HG02852 (cell line): ENCODE measurements around the gene VWF.
"Not testable (repeated sequence)": the region's sequence is repeated elsewhere in the genome, so short reads cannot be mapped to it uniquely, and the experiment has no call there.

ENCODE experiments used
- ATAC-seq: cut with Tn5 transposase; IDR thresholded peaks from one replicate; pipeline ENCODE4 v1.9.1; 2021; ENCODE audit warnings: mild to moderate bottlenecking, moderate library complexity; ENCODE audit not compliant: unreplicated experiment

VWF gene

GRCh38 chr12:6106218-6106617, 18.3 kb downstream of the VWF start:
- no peak for ATAC-seq

- no peak for ATAC-seq
Measured at GRCh38 chr12:6104842-6105241, 19.6 kb downstream of the VWF start.

DNA sequence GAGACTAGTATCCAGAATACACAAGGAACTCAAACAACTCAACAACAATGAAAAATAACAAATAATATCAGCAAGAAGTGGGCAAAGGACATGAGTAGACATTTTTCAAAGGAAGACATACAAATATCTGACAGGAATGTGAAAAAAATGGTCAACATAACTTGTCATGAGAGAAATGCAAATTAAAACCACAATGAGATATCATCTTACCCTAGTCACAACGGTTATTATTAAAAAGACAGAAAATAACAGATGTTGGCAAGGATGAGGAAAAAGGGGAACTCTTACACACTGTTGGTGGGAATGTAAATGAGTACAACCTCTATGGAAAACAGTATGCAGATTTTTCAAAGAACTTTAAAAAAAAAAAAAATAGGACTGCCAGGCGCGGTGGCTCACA, 20.4 kb downstream of the VWF start:
- ATAC-seq, result no peak

DNA sequence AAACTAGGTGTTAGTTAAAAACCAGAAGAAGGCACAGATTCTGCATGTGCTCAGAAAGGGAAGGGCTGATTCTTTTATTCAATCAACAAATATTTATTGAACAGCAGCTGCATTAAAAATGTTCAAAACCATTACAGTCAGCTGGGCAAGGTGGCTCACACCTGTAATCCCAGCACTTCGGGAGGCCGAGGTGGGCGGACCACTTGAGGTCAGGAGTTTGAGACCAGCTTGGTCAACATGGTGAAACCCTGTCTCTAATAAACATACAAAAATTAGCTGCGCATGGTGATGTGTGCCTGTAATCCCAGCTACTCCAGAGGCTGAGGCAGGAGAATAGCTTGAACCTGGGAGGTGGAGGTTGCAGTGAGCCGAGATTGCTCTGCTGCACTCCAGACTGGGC, 22.4 kb downstream of the VWF start:
- ATAC-seq, result not testable (repeated sequence)

GRCh38 chr12:6099316-6099715, 25.2 kb downstream of the VWF start:
- ATAC-seq, result no peak

- no peak for ATAC-seq
Measured at GRCh38 chr12:6097411-6097810, 27.1 kb downstream of the VWF start.

DNA sequence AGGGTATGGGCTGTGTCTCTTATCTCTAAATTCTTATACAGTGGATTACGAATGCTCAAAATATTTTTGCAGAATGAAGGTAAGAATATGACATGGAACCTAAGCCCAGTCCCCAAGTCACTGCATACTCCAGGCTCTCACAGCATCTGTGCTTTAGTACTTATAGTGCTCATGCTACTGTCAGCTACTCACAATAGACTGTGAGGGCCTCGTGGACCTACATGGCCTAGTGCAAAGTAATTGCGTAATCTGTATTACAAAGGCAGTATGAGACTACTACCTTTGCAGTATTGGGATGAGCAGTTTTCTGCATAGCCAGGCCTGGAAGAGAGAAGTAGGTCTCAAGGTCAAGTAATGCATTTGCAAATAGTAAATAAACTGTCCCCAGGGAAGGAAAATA, 27.9 kb downstream of the VWF start:
- no peak for ATAC-seq

- ATAC-seq, result no peak
Measured at GRCh38 chr12:6095269-6095668, 29.2 kb downstream of the VWF start.

- no peak for ATAC-seq
Measured at GRCh38 chr12:6093764-6094163, 30.7 kb downstream of the VWF start.

DNA sequence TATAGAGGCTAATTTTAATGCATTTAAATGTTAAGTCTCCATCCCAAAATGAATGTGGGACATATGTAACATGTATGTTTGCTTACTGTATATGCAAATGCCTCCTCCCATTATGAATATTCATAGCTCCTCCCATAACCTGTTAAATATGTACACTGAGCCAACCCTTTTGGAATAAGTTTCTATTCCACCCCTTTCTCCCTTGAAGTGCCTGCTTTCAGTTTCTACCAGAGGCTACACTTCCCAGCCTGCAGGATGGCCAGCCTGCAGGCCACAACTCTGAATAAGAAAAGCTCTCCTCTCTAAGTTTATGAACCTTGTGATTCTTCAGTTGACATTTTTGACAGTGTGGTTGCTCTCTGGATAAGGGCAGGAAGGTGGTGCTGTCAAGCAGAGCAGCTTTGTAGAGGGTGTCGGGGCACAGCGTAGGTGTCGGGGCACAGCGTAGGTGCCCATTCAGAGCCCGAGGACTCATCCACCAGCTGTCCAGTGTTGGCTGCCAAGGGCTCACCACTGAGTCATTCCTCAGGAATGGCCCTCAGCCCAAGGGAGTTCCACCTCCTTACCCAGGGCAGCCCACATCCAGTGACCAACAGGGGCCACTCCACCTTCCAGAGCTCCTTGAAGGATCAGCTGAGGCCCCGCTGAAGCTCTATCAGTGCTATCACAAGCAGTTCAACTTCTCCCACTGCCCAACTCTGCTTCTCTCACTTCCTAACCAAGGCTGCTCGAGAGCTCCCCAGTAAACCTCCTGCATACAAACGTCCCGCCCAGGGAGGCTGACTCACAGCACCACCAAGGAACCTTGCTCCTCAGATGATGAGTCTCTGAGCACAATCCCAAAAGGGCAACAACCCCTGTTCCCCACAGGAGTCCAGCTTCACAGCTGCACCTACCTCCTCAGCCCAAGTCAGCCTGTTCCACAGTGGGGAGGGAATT, 31.4 kb downstream of the VWF start:
- no peak for ATAC-seq

DNA sequence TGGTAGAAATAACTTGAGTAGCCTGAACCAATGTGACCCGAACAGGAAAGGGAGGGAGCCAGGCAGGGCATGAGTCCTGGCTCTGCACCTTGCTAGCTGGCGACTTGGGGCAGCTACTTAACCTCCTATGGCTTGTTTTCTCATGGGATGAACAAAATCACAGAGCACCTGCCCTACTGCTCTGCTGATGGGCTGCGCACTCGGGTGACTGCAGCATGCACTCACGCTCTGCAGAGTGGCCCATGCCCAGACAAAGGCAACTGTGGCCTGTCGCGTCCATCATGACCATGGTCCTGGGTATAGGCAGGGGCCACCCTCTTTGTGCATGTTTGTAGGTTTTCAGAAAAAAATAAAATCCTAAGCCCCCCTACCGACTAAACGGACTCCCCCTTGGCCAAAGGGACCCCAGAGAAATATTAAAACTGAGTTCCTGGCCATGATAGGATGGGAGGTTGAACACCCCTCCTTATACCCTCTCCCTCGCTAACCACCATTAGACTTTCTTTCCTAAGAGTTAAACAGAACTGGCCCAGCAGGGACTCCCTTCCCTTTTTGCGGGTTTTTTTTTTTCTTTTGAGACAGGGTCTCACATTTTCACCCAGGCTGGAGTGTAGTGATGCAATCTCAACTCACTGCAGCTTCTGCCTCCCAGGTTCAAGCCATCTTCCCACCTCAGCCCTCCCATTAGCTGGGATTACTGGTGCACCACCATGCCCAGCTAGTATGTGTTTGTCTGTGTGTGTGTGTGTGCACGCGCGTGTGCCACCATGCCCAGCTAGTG, 32.5 kb downstream of the VWF start:
- ATAC-seq, result no peak

DNA sequence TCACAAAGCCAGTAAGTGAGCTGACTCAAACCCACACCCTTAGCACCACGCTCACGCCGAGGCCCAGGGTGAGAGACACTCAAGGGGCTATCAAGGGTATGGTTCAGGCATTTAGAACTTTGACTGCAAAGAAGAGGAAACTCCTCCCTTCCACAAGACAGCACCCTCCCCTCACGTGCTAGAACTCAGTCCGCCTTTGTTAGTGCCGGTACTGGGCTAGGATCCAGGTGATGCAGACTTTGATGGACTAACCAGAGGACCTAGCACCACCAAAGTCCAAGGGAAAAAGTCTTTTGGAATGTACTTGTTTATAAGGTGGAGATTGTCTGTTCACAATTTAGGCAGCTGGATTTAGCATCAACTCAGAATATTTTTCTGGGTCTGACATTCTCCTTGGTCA, 33.7 kb downstream of the VWF start:
- ATAC-seq, result no peak

DNA sequence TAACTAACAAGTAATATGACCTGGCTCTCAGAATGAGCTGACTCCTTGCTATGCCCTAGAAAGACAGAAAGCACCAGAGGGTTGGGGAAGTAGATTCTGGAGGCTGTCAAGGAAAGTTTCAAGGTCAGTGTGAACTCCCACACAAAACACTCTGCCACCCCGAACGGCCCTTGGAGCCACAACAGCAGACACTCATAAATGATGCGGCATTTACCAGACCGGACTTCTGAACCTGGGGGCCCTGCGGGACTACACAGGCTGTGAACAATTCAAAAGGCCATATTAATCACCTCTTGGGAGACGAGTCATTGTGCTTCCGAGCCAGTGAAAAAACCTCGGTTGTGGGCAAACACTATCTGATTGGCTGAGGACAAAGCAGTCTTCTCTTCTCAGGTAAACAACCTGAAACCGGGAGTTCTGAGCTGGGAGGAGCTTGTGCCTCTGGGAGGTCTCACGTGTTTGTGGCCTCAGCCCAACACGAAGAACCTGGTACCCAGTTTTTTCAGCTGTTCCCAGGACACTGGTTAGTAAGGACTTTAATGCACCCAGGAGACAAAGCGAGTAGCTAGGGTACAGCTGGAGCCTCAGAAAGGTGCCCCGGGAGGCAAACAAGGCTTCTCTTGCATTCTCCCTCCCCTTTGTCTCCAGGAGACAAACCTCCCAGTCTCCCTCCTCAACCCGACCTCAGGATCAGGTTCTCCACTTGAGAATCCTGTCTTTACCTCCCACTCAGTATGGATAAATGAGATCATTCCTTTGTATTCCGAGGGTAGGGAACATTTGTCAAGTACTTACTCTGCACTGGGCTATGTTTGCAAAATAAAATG, 35.3 kb downstream of the VWF start:
- ATAC-seq, result no peak

DNA sequence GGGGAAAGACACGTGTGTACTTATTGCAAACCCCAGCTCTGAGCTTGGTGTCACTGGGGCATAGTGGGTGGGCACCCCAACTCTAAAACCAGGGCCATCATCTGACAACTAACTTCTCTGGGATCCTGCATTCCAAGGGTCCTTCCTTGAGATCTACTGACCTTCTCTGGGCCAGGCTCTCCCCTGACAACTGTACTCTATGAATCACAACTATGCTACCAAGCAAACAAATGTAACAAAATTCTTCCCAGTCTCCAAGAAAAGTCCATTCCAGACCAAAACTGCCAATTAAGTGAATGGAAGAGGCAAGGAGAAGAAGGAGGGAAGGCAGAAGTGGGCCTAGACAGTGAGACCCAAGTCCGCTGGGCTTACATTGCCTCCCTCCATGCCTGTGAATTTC, 38.2 kb downstream of the VWF start:
- ATAC-seq, result no peak

- no peak for ATAC-seq
Measured at GRCh38 chr12:6085841-6086240, 38.6 kb downstream of the VWF start.

DNA sequence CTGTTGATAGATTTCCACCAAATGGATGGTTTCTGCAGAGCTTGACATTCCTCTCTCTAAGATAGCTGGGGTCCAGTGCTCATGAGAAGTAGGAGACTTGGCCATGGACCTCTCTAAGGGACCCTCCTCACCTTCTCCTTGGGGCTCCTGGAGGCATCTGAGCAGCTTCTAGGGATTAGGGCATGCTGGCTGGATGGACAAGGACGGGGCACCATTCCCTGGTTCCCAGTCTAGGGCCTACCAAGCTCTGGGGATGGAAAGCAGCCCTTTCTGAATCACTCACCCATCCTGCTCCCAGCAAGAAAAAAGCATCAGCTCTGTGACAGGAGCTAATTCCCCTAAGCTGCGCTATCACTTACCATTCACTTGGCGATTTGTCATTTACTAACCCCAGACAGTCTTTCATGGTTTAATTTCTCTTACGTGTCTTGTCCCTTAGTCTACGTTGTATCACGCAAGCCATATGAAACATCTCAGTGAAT, 39.5 kb downstream of the VWF start:
- ATAC-seq, result no peak

DNA sequence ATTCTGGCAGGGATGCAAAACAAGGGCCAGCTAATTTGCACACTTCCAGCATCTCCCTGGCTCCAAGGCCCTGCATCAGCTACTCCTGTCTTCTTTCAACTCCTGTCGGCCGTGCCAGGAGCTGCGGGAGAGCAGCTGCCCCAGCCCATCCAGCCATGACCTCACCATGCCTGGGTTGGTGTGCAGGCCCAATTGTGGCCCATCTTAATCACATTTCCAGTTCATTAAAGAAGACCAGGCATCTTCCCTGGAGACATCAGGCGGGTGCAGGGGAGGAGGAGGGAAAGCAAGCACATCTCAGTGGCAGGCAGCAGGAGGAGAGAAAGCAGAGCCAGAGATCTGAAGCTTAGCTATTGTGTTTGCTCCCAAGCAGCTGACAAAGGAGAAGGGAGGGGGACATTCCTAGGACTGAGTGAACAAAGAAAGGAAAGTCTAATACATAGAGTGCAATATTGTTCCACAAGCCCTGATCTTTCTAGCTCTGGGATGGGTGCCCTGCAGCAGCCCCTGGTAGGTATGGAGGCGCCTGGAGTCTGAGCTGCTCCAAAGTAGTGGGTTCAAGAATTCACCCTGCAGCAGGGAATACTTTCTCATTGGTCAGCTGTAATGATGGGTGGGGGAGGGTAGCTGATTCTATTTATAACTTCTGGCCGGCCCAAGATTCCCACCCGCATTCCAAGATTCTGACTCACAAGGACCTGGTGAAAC, 40.1 kb downstream of the VWF start:
- ATAC-seq, result no peak

DNA sequence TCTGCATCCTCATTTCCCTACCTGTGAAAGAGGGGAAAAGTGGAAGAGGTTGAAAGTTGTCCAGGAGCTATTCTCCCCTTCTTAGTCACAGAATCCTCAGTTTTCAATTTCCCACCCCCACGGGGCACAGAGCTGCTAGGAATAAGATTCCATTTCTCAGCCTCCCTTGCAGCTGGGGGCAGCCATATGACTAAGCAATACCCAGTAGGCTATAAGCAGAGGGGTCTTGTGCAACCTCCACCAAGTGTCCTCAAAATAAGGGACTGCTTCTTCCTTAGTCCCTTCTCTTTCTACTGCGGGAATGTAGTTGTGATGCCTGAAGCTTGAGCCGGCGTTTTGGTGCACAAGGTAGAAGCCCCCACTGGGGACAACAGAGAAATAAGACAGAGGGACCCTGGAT, 40.9 kb downstream of the VWF start:
- no peak for ATAC-seq

DNA sequence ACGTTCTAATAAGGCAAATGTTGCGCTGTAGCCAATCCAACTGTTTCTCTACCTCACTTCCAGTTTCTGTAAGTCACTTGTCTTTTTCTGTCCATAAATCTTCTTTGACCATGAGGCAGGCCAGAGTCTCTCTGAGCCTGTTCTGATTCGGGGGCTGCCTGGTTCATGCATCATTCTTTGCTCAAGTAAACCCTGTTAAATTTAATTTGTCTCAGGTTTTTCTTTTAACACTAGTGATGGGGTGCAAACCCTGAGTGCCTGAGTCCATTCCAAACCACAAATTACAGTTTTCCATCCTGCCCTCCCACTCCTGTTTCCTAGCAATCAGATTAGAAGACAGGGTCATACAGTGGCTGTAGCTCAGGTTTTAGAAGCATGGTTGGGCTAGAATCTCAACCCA, 41.9 kb downstream of the VWF start:
- no peak for ATAC-seq
